BLaER1 treated with 17β-estradiol and CSF1 and Interleukin-3, amounts not matched to agents 10 nM and 100 nM (cell line): Measurements from ENCODE around the gene MACROD1.
A peak's percentile ranks its signal among the peaks of the same experiment; 100 is the strongest.

ENCODE experiments used
- H3K27ac ChIP-seq, 11 experiments: shearing (Covaris generic); formaldehyde crosslinking; 2 replicates each; pipeline ENCODE4 v1.8.1; 2022
- H3K27me3 ChIP-seq, 11 experiments: shearing (Covaris generic); formaldehyde crosslinking; 2 replicates each; pipeline ENCODE4 v1.8.1; 2022
- H3K36me3 ChIP-seq, 11 experiments: shearing (Covaris generic); formaldehyde crosslinking; 2 replicates each; pipeline ENCODE4 v1.8.1; 2022
- H3K4me1 ChIP-seq, 10 experiments: shearing (Covaris generic); formaldehyde crosslinking; 2 replicates each; pipeline ENCODE4 v1.8.1; 2022
- H3K4me2 ChIP-seq, 11 experiments: shearing (Covaris generic); formaldehyde crosslinking; 2 replicates each; pipeline ENCODE4 v1.8.1; 2022
- H3K4me3 ChIP-seq, 10 experiments: shearing (Covaris generic); formaldehyde crosslinking; 2 replicates each; pipeline ENCODE4 v1.8.1; 2022
- H3K9ac ChIP-seq, 11 experiments: shearing (Covaris generic); formaldehyde crosslinking; 2 replicates each; pipeline ENCODE4 v1.8.1; 2022
- H3K9me3 ChIP-seq, 11 experiments: shearing (Covaris generic); formaldehyde crosslinking; replicated peaks in 1 of 11; 2 replicates each; pipeline ENCODE4 v1.8.1; 2022
- H4K20me1 ChIP-seq, 11 experiments: shearing (Covaris generic); formaldehyde crosslinking; 2 replicates each; pipeline ENCODE4 v1.8.1; 2022
- Cebpa-rat ChIP-seq, 11 experiments: shearing (Covaris generic); IDR thresholded peaks; 2 replicates each; pipeline ENCODE4 v1.8.1; 2022

MACROD1 gene

DNA sequence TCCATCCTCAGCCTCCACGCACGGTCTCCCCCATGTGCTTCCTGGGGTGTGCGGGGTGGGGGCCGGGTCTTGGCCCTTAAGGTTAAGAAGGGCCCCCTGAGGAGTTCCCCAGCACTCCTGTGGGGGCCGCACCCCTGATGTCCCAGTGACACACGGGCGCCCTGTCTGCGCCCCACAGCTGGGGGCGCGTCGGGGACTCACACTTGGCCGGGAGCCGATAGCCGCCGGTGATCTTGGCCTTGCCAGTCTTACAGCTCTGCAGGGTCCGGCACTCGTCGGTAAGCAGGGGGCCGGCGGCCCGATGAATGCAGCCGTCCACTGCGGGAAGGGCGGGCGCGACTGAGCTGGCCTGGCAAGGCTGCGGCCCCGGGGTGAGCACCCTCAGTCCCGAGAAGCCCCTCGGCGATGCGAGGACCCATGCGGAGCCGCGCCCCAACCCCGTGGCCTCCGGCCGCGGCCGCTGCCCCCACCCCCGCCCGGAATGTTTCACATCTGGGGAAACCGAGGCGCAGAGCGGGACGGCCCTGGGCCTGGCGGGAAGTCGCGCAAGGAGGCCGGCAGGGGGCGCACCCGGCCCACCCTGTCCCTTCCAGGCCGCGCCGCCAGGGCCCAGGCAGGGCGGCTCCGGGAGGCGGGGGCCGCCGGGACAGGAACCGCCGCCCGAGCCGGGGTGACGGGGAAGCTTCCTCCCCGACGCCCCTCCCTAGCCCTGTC, 165.7 kb downstream of the MACROD1 start:
- peak overlapping the region; percentile 25 to 64 (median 42); a peak in 19 of 20 replicates for H3K4me3 ChIP-seq
- no peak for TF ChIP-seq Cebpa-rat (IDR thresholded peaks at IDR 0.05)
- peaks cover 31 to 40% (median 36%) of the 10 kb centered on the region in 11 experiments for H3K36me3 ChIP-seq
- 0 out of 22 replicates have a peak overlapping the region, but pooled peaks of 2 of the 11 experiments have one; percentile 4 to 34 for H3K27ac ChIP-seq
- peak overlapping the region; percentile 77 to 97 (median 92) for H3K4me2 ChIP-seq
- H3K4me1 ChIP-seq, result peaks cover 55 to 88% (median 79%) of the 10 kb centered on the region in 10 experiments
- peaks cover 0 to 30% (median 12%) of the 10 kb centered on the region in 11 experiments; a peak in 16 of 22 replicates for H3K27me3 ChIP-seq
- no peaks in the 10 kb centered on the region for H3K9me3 ChIP-seq
- peaks cover 50 to 95% (median 93%) of the 10 kb centered on the region in 11 experiments for H4K20me1 ChIP-seq
- peak overlapping the region; percentile 6 to 63 (median 47); a peak in 17 of 22 replicates for H3K9ac ChIP-seq

- peaks cover 60 to 90% (median 85%) of the 10 kb centered on the region in 10 experiments for H3K4me1 ChIP-seq
- H3K27ac ChIP-seq, result no peak overlapping the region
- peak overlapping the region in 9 of 10 experiments; percentile 25 to 64 (median 42); a peak in 15 of 20 replicates for H3K4me3 ChIP-seq
- peaks cover 38 to 47% (median 43%) of the 10 kb centered on the region in 11 experiments for H3K36me3 ChIP-seq
- H3K9ac ChIP-seq, result peak overlapping the region in 8 of 11 experiments; percentile 33 to 63 (median 51); a peak in 13 of 22 replicates
- H3K9me3 ChIP-seq, result no peaks in the 10 kb centered on the region
- peaks cover 0 to 30% (median 12%) of the 10 kb centered on the region in 11 experiments; a peak in 16 of 22 replicates for H3K27me3 ChIP-seq
- peak overlapping the region; percentile 77 to 97 (median 92) for H3K4me2 ChIP-seq
- H4K20me1 ChIP-seq, result peaks cover 57 to 100% (median 97%) of the 10 kb centered on the region in 11 experiments
- no peak for TF ChIP-seq Cebpa-rat (IDR thresholded peaks at IDR 0.05)
Observed at GRCh38 chr11:63999349-64000025, 166.4 kb downstream of the MACROD1 start.

DNA sequence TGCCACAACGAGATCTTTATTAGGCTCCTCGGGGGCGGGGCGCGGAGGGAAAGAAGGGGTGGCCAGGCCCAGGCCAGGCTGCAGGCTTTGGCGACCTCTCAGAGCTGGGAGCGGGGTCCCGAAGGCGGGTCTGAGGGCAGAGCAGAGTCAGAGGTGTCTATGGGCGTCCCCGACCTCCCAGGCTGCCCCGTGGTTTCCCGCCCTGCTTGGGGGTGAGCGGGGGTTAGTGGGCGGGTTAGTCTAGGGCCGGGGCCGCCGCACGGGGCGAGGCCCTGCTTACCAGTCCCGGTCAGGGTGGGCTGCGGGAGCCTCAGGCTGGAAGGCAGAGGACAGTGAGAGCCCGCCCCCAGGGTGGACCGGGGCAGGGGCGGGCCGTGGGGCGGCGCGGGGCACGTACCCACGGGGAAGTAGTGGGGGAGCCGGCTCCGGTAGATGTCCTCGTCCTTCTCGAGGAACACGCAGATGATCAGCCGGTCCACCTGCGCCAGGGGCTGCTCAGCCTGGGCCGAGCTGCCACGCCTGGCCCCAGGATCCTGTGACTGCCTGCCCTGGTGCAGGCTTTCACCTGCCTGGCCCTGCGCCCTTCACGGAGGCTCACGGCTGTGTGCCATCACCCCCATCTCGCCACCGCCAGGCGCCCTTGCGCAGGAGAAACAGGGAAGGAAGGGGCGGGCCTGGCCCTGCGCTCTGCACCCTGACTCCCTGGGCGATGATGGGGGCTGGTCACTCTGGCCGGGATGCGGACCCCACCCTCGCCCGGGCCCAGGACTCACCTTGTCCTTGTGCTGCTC, 167.2 kb downstream of the MACROD1 start:
- peaks cover 44 to 54% (median 49%) of the 10 kb centered on the region in 11 experiments for H3K36me3 ChIP-seq
- H3K9ac ChIP-seq, result peak overlapping the region in 2 of 11 experiments; percentile 47 to 53; a peak in 4 of 22 replicates
- H3K4me2 ChIP-seq, result peak overlapping the region; percentile 77 to 97 (median 92)

GRCh38 chr11:63997801-63998337, 168.0 kb downstream of the MACROD1 start:
- no peak overlapping the region for H3K27ac ChIP-seq
- no peak overlapping the region for H3K4me3 ChIP-seq
- H3K9me3 ChIP-seq, result no peaks in the 10 kb centered on the region
- peak overlapping the region in 5 of 11 experiments; percentile 4 to 47 (median 19); a peak in 4 of 22 replicates for H3K9ac ChIP-seq
- H3K4me2 ChIP-seq, result peak overlapping the region in 10 of 11 experiments; percentile 77 to 97 (median 91); a peak in 18 of 22 replicates
- peaks cover 0 to 23% (median 12%) of the 10 kb centered on the region in 11 experiments; a peak in 16 of 22 replicates for H3K27me3 ChIP-seq
- peaks cover 75 to 91% (median 87%) of the 10 kb centered on the region in 10 experiments for H3K4me1 ChIP-seq
- peaks cover 45 to 63% (median 56%) of the 10 kb centered on the region in 11 experiments for H3K36me3 ChIP-seq
- no peak for TF ChIP-seq Cebpa-rat (IDR thresholded peaks at IDR 0.05)
- peaks cover 61 to 100% (median 98%) of the 10 kb centered on the region in 11 experiments for H4K20me1 ChIP-seq

More for the DNA sequence above, 167.2 kb downstream of the MACROD1 start:
- TF ChIP-seq Cebpa-rat (IDR thresholded peaks at IDR 0.05), result no peak
- Histone ChIP-seq H3K9me3 (no peaks in the 10 kb centered on the region), H4K20me1 (peaks cover 61 to 100% (median 97%) of the 10 kb centered on the region in 11 experiments), H3K27me3 (peaks cover 0 to 28% (median 12%) of the 10 kb centered on the region in 11 experiments; a peak in 16 of 22 replicates), H3K27ac (no peak overlapping the region), H3K4me1 (peaks cover 67 to 91% (median 86%) of the 10 kb centered on the region in 10 experiments), H3K4me3 (peak overlapping the region in 6 of 10 experiments; percentile 38 to 64 (median 43); a peak in 6 of 20 replicates)

GRCh38 chr11:63997104-63997700, 168.7 kb downstream of the MACROD1 start:
- H3K27ac ChIP-seq, result no peak overlapping the region
- peak overlapping the region in 10 of 11 experiments; percentile 77 to 97 (median 91); a peak in 18 of 22 replicates for H3K4me2 ChIP-seq
- 0 out of 20 replicates have a peak overlapping the region, but pooled peaks of 1 of the 10 experiments have one; percentile 19 for H3K4me3 ChIP-seq
- H3K9ac ChIP-seq, result peak overlapping the region in 2 of 11 experiments; percentile 4 to 19; a peak in 1 of 22 replicates
- peaks cover 71 to 87% (median 84%) of the 10 kb centered on the region in 10 experiments for H3K4me1 ChIP-seq
- H3K27me3 ChIP-seq, result peaks cover 0 to 23% (median 12%) of the 10 kb centered on the region in 11 experiments; a peak in 16 of 22 replicates
- peaks cover 45 to 68% (median 59%) of the 10 kb centered on the region in 11 experiments for H3K36me3 ChIP-seq
- TF ChIP-seq Cebpa-rat (IDR thresholded peaks at IDR 0.05), result no peak
- H3K9me3 ChIP-seq, result no peaks in the 10 kb centered on the region
- H4K20me1 ChIP-seq, result peaks cover 61 to 99% (median 97%) of the 10 kb centered on the region in 11 experiments

DNA sequence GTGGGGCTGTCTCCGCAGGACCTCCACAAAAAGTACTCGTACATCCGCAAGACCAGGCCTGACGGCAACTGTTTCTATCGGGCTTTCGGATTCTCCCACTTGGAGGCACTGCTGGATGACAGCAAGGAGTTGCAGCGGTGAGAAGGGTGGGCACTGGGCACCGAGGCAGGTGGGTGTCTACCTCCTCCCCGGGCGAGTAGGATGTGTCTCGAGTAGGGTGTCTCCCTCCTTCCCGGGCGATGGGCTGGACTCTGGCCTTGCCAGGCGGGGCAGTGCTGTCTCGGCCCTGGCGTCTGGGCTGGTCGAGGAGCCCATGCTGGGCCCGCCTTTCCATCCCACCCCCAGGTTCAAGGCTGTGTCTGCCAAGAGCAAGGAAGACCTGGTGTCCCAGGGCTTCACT, 169.4 kb downstream of the MACROD1 start:
- 0 out of 22 replicates have a peak overlapping the region, but pooled peaks of 1 of the 11 experiments have one; percentile 13 for H3K9ac ChIP-seq
- TF ChIP-seq Cebpa-rat (IDR thresholded peaks at IDR 0.05), result no peak
- peaks cover 0 to 18% (median 12%) of the 10 kb centered on the region in 11 experiments; a peak in 16 of 22 replicates for H3K27me3 ChIP-seq
- H4K20me1 ChIP-seq, result peaks cover 67 to 99% (median 98%) of the 10 kb centered on the region in 11 experiments
- no peaks in the 10 kb centered on the region for H3K9me3 ChIP-seq
- peaks cover 64 to 83% (median 77%) of the 10 kb centered on the region in 10 experiments for H3K4me1 ChIP-seq
- H3K36me3 ChIP-seq, result peaks cover 52 to 75% (median 65%) of the 10 kb centered on the region in 11 experiments
- peak overlapping the region in 6 of 11 experiments; percentile 77 to 97 (median 94); a peak in 8 of 22 replicates for H3K4me2 ChIP-seq
- no peak overlapping the region for H3K4me3 ChIP-seq
- no peak overlapping the region for H3K27ac ChIP-seq

- H3K4me3 ChIP-seq, result no peak overlapping the region
- H3K27ac ChIP-seq, result no peak overlapping the region
- no peak for TF ChIP-seq Cebpa-rat (IDR thresholded peaks at IDR 0.05)
- H3K9ac ChIP-seq, result peak overlapping the region in 3 of 11 experiments; percentile 12 to 21 (median 15); a peak in 3 of 22 replicates
- peaks cover 0 to 1% (median 0%) of the 10 kb centered on the region in 11 experiments; a peak in 4 of 22 replicates for H3K27me3 ChIP-seq
- H3K36me3 ChIP-seq, result peaks cover 74 to 97% (median 89%) of the 10 kb centered on the region in 11 experiments
- H3K9me3 ChIP-seq, result no peaks in the 10 kb centered on the region
- H4K20me1 ChIP-seq, result peaks cover 67 to 99% (median 94%) of the 10 kb centered on the region in 11 experiments
- peak overlapping the region; percentile 26 to 82 (median 57) for H3K4me2 ChIP-seq
- H3K4me1 ChIP-seq, result peaks cover 43 to 60% (median 55%) of the 10 kb centered on the region in 10 experiments
Observed at GRCh38 chr11:63993993-63994392, 171.9 kb downstream of the MACROD1 start.
